Hepatocyte (in vitro differentiated cells): ENCODE results near the gene VAMP2. TPM values are rescaled to one million over a fixed set of nuclear protein-coding genes. Genes with fewer than 3 reads are reported as not detected.
A peak's percentile ranks its signal among the peaks of the same experiment; 100 is the strongest.

Experiments
- DNase-seq: peaks from one replicate; pipeline ENCODE4 v3.0.0-alpha.2; 2016; ENCODE audit warnings: low spot score
- H2AFZ ChIP-seq: fragments of 200-600 bp; sonication (generic); 2 replicates; pipeline ENCODE4 v1.6.0; 2016; ENCODE audit warnings: antibody characterized with exemption, mild to moderate bottlenecking
- H3K27ac ChIP-seq: fragments of 200-600 bp; sonication (generic); 2 replicates; pipeline ENCODE4 v1.5.1; 2016; ENCODE audit warnings: mild to moderate bottlenecking
- H3K27me3 ChIP-seq: fragments of 200-600 bp; sonication (generic); 2 replicates; pipeline ENCODE4 v1.6.1; 2016
- H3K36me3 ChIP-seq: fragments of 200-600 bp; sonication (generic); replicated peaks from 2 replicates; pipeline ENCODE4 v1.5.1; 2016; ENCODE audit warnings: low read depth; ENCODE audit not compliant: insufficient read depth
- H3K4me1 ChIP-seq: fragments of 200-600 bp; sonication (generic); 2 replicates; pipeline ENCODE4 v1.5.1; 2016; ENCODE audit warnings: mild to moderate bottlenecking, moderate library complexity; ENCODE audit not compliant: insufficient read depth
- H3K4me2 ChIP-seq: fragments of 200-600 bp; sonication (generic); 2 replicates; pipeline ENCODE4 v1.6.0; 2016
- H3K4me3 ChIP-seq: fragments of 200-600 bp; sonication (generic); 2 replicates; pipeline ENCODE4 v1.5.1; 2016; ENCODE audit warnings: mild to moderate bottlenecking
- H3K79me2 ChIP-seq: fragments of 200-600 bp; sonication (generic); 2 replicates; pipeline ENCODE4 v1.6.0; 2017; ENCODE audit warnings: mild to moderate bottlenecking
- H3K9me2 ChIP-seq: fragments of 200-600 bp; sonication (generic); replicated peaks from 2 replicates; pipeline ENCODE4 v1.6.0; 2017; ENCODE audit warnings: mild to moderate bottlenecking; ENCODE audit not compliant: insufficient read depth
- H3K9me3 ChIP-seq: fragments of 200-600 bp; sonication (generic); 2 replicates; pipeline ENCODE4 v1.5.1; 2016; ENCODE audit warnings: low read depth, mild to moderate bottlenecking
- H4K20me1 ChIP-seq: fragments of 200-600 bp; sonication (generic); 2 replicates; pipeline ENCODE4 v1.6.0; 2016; ENCODE audit warnings: mild to moderate bottlenecking; ENCODE audit not compliant: insufficient read depth, poor library complexity, severe bottlenecking
- CTCF ChIP-seq: fragments of 200-600 bp; sonication (generic); IDR thresholded peaks from 2 replicates; pipeline ENCODE4 v1.5.1; 2016; ENCODE audit warnings: antibody characterized with exemption, mild to moderate bottlenecking; ENCODE audit not compliant: poor library complexity
- EZH2 ChIP-seq: fragments of 200-600 bp; sonication (generic); IDR thresholded peaks from 2 replicates; pipeline ENCODE4 v1.6.1; 2016; ENCODE audit warnings: antibody characterized with exemption, mild to moderate bottlenecking, borderline replicate concordance
- EZH2phosphoT487 ChIP-seq: fragments of 200-600 bp; sonication (generic); IDR thresholded peaks from one replicate; pipeline ENCODE4 v1.6.1; 2018; ENCODE audit warnings: antibody characterized with exemption, mild to moderate bottlenecking, low read depth, moderate library complexity; ENCODE audit not compliant: unreplicated experiment, severe bottlenecking
- WGBS: methylation state at CpG from one replicate; pipeline ENCODE4 v1.1.6; 2016; ENCODE audit warnings: low lambda C conversion rate; ENCODE audit errors: missing lambda C conversion rate; 5-methylcytosine and 5-hydroxymethylcytosine counted together
- polyA plus RNA-seq: library from polyadenylated mRNA; unstranded; fragments of >200 nt; fragmentation: Nextera tagmentation; extraction: Ambion mirVana; gene quantifications from 2 replicates; pipeline ENCODE4 v1.2.1, GENCODE V29; 2016
- total RNA-seq: library from RNA; depleted of rRNA; stranded (reverse); fragments of >200 nt; gene quantifications from 2 replicates; pipeline ENCODE4 v1.2.3, GENCODE V29; 2014

VAMP2 gene
- total and polyA plus RNA-seq, 2 experiments from 2014 or later = 8.5 to 44.6 TPM

- Histone ChIP-seq H3K27ac (peak overlapping the region; percentile 99), H3K9me2 (no peaks in the 10 kb centered on the region), H3K4me3 (peak overlapping the region; percentile 11), H3K4me2 (peak overlapping the region; percentile 87), H2AFZ (no peak overlapping the region), H3K36me3 (no peaks in the 10 kb centered on the region), H3K4me1 (peaks cover 33% of the 10 kb centered on the region), H3K79me2 (peaks cover 35% of the 10 kb centered on the region), H3K9me3 (no peaks in the 10 kb centered on the region), H3K27me3 (no peaks in the 10 kb centered on the region), H4K20me1 (peaks cover 6% of the 10 kb centered on the region)
- TF ChIP-seq EZH2phosphoT487 (no peak), CTCF (no peak), EZH2 (no peak)
- DNase-seq = peak; percentile 100
- 2% methylated on average over 57 of the region's 59 CpGs for WGBS
Observed at GRCh38 chr17:8156246-8156992, 6.3 kb downstream of the VAMP2 start.

- Histone ChIP-seq H3K27me3 (no peaks in the 10 kb centered on the region), H2AFZ (no peak overlapping the region), H3K27ac (peak overlapping the region; percentile 99), H3K4me3 (peak overlapping the region; percentile 11), H3K4me1 (peaks cover 29% of the 10 kb centered on the region), H3K36me3 (no peaks in the 10 kb centered on the region), H3K4me2 (peak overlapping the region; percentile 87), H3K79me2 (peaks cover 30% of the 10 kb centered on the region), H3K9me2 (no peaks in the 10 kb centered on the region), H4K20me1 (peaks cover 10% of the 10 kb centered on the region), H3K9me3 (no peaks in the 10 kb centered on the region)
- WGBS = 2% methylated on average over 11 of the region's 11 CpGs
- TF ChIP-seq EZH2phosphoT487 (no peak), CTCF (no peak), EZH2 (no peak)
- DNase-seq = no peak
Observed at GRCh38 chr17:8155996-8156245, 6.8 kb downstream of the VAMP2 start.

GRCh38 chr17:8155231-8155995 is 7.3 kb downstream of the VAMP2 start:
- Histone ChIP-seq H3K4me2 (peak overlapping the region; percentile 87), H3K79me2 (peaks cover 34% of the 10 kb centered on the region), H3K4me1 (peaks cover 33% of the 10 kb centered on the region), H3K36me3 (no peaks in the 10 kb centered on the region), H3K27ac (peak overlapping the region; percentile 99), H4K20me1 (peaks cover 15% of the 10 kb centered on the region), H2AFZ (no peak overlapping the region), H3K4me3 (peak overlapping the region; percentile 11), H3K9me3 (no peaks in the 10 kb centered on the region), H3K9me2 (no peaks in the 10 kb centered on the region), H3K27me3 (no peaks in the 10 kb centered on the region)
- TF ChIP-seq EZH2 (no peak), EZH2phosphoT487 (no peak), CTCF (no peak)
- DNase-seq = peak; percentile 26
- 61% methylated on average over 14 of the region's 14 CpGs for WGBS
